ENCODE measurements around the gene DCUN1D5. TPM values are rescaled to one million over a fixed set of nuclear protein-coding genes. Genes with fewer than 3 reads are reported as not detected.
A peak's percentile ranks its signal among the peaks of the same experiment; 100 is the strongest.
"Not testable (repeated sequence)": the region's sequence is repeated elsewhere in the genome, so short reads cannot be mapped to it uniquely, and the experiment has no call there.

Gene DCUN1D5
- total RNA-seq, 1 donor from 2014 or later: 41.2 TPM

DNA sequence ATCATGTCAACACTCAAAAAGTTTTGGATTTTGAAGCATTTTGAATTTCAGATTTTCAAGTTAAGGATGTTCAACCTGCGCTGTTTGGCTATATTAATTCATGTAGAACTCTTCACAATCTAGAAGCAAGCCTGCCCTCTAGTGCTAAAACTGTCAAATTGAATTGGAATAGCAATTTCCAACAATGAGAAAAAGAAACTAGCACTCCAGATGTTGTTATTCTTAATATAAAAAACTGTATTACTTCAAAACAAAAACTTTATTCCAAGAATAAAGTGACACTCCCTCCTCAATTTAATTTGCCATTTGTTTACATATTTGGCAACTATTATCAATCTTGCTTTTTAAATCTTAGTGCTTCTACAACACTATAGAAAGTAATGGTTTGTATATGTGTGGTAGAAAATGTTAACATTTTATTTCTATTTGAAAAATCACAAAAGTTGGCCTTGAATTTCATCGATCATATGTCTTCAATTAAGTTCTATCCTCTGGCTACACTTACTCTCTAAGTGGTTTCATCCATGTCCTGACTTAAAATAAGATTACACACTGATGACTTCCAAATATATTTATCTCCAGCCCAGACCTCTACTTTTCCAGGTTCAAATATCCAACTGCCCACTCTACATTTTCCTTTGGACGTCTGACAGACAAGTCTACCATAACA lies 36.6 kb downstream of the DCUN1D5 start:
- peak; percentile 59 for DNase-seq (ENCODE audit: low spot score)

DNA sequence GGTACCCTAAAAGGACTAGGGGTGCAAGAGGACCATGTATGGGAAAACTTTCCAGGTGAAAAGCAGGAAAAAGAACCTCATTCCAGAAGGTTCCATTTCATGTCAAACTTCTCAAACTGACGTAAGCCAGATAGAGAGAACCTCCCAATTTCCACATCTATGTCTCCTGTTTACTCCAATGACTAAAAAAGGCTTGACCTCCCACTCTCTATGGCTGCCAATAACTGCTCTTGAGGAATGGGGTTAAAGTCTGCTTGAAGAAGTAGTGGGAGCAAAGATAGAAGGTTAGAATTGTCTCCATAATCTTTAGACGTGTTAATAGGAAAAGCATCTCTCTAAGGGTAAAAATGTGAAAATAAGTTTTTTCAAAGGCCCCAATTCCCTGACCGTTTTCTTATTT lies 38.0 kb downstream of the DCUN1D5 start:
- no peak for DNase-seq (ENCODE audit: low spot score)

DNA sequence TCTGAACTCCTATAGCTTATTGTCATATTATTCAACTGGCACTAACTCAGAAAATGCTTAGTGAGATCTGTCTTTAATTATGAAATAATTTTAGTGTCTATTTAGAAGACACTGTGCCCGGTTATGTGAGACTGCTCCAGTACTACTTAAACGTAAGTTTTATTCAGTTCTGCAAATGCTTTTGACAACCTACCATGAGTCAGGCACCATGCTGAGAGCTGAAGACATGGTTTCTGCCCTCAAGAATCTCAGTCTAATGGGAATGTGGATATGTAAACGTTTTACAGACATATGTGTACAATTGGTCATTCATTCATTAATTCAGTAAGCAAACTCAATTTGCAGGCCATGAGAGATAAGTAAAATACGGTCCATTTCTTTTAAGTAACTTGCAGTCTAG lies 40.0 kb downstream of the DCUN1D5 start:
- no peak for DNase-seq (ENCODE audit: low spot score)

DNA sequence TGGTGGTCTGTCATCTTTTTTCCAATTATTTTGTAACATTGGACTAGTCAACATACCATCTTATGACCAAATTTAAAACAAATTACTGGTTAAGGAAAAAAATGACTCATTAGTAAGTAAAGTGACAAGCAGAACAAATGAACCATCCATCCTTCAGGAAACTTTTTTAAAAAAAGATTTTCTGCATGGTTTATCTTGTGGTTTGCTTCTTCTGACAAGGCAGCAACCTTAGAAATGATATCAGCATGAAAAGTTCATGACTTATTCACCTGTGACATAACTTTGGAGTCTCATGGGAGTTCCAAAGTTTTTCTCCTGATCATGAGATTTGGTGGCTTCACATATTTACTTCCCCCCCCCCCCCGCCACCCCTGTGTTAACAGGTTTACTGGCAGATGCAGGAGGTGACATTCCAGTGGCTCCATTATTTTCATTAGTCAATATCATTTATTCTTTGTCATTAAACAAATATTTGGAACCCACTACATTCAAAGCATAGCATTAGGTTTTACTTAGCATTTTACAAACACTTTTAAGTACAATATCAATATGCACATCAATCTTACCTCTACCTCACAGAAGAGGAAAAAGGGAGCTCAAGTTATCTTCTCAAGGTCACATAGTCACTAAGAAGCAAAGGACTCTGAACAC lies 40.7 kb downstream of the DCUN1D5 start:
- DNase-seq (ENCODE audit: low spot score): no peak

DNA sequence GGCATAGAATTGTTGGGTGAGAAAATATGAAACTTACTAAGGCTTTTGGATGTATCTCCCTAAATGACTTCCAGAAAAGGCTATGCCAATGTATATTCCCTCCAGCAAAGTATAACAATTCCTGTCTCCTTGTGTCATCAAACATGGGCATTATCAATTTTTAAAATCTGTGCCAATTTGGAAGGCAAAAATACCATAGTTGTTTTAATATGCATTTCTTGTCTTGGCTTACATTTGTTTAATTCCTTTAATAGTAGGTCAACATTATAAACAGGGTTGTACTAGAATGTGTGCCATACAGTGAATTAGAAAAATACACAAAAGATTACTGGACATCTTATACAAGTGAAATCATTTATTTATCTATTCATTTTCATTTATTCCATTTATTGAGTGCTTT lies 41.6 kb downstream of the DCUN1D5 start:
- no peak for DNase-seq (ENCODE audit: low spot score)

DNA sequence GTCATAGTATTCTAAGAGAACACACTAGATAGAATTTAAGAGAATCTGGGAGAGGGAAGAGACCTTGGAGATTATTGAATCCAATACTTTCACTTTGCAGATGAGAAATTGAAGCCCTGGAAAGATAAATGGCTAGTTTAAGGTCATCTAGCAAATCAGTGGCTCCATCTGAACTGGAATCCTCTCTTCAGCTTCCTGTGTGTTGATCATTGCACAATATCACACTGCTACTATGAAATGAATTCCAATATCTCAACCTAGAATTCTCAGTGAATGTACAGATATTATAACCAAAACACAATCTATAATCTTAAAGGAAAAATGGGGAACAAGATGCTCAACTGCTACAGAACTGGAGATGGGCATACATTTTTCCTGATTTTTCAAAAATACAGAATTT lies 44.1 kb downstream of the DCUN1D5 start:
- DNase-seq (ENCODE audit: low spot score): no peak

DNA sequence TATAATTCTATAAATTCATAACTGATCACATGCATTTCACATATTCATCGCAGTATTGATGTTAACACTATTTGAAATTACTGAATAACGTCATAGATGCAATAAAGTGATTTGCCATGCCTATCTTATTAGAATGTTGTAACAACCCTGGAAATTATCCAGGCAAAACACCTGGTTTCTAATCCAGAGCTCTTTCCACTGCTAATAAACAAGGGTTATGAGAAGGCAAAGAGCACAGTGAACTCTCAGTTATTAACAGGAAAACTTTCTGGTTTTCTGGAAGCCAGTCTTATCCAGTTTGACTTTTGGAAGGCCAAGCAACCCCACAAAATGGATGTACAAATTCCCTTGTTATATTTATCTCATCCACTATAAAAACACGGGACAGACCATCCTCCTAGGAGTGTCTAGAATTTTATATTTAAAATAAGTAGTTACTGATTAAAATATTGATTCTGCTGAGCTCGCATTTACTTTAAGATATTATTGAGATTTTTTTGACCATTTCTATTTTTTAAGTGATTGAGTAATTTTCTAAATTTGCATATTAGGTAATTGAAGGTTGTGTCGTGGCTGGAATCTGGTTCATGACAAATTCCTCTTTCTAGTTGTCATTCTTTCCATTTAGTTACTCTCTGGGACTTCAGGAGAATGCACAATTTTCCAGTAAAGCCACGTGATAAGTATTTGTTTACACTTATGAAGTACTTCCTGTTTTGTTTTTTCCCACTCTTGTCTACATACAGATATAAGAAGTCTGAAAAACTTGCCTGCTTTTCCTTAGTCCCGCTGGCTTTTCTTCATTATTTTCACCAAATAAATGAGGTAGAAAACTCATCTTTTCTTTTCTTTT lies 47.9 kb downstream of the DCUN1D5 start:
- no peak for DNase-seq (ENCODE audit: low spot score)

DNA sequence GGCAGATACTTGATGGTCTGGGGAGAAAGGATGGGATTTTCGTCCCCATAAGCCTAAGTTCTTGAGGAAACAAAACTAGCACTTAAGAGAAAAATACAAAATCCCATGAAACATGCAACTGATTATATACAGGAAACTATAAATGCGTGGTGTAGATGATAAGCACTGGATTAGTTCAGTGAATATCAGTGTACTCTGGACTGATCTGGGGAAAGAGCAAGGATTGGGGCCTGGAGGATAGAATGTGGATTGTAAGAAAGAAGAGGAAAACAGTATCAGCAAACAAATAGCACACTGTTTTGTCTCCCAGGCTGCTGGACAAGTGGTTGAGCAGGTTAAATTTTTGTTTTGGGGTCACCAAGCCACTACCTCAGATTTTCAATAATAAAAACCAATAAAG lies 49.8 kb downstream of the DCUN1D5 start:
- DNase-seq (ENCODE audit: low spot score): no peak

DNA sequence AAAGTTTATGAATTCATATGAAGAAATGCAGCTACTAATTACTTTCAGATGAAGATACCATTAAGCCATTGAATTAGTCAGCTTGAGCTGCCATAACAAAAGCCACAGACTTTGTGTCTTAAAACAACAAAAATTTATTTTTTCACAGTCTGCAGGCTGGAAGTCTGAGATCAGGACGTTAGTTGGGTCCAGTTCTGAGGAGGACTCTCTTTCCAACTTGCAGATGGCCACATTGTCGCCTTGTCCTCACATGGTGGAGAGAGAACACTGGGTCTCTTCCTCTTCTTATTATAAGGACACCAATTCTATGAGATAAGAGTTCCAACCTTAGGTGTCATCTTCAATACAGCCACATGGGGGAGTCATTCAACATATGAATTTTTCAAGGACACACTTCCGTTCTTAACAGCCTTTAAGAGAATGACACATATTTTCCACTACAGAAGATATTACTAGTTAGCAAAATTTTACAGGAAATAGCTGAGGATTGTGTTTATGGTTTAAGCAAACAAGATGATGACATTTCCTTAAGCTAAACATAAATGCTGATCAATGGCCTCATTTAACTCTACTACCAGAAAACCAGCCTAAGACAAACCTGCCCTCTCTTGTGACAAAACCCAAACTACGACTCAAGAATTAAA lies 56.0 kb downstream of the DCUN1D5 start:
- DNase-seq (ENCODE audit: low spot score): peak; percentile 58

DNA sequence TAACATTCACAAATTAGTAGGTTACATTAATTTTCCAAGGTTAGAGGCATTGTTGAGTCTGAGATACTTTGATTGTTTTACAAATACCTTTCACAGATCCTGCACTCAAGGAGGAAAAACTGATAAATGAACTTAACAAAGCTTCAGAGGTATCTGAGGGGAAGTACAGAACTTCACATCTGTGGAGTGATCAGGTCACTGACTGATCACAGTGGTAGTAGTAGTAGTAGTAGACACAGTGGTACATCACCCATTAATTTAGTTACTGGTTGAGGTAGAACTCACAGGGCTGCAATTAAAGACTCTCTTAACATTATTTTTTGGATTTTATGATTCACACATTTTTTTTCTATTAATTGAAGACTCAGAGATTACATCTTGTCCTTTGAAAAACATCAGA lies 56.7 kb downstream of the DCUN1D5 start:
- DNase-seq (ENCODE audit: low spot score): no peak

DNA sequence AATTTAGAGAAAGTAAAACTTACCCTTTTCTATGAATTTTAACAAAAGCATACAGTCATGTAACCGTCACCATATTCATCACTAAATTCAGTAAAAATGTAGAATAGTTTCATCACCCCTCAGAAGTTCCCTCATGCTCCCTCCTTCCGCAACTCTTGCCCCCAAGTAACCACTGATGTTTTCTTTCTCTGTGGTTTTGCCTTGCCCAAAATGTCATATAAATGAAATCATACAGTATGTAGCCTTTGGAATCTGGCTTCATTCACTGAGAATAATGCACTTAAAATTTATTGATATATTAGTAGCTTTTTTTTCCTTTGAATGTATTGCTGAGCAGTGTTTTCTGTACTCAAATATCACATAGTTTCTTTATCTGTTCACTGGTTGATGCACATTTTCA lies 60.1 kb downstream of the DCUN1D5 start:
- DNase-seq (ENCODE audit: low spot score): no peak

DNA sequence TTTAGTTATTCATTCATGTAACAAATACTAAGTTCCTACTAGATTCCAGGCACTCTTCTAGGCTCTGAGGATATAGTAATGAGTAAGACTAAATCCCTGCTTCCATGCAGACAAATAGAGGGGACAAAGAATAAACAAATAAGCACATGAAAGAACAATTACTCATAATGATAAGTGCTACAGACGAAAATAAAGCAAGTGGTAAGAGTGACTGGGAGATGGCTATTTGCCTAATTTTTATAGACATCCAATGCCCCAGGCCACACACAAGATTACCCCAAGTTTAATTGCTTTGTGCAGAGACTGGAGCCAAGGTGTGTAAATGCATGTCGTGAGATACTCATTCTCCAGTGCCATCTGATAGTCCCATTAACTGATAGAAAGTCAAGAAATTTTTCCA lies 62.6 kb downstream of the DCUN1D5 start:
- no peak for DNase-seq (ENCODE audit: low spot score)

DNA sequence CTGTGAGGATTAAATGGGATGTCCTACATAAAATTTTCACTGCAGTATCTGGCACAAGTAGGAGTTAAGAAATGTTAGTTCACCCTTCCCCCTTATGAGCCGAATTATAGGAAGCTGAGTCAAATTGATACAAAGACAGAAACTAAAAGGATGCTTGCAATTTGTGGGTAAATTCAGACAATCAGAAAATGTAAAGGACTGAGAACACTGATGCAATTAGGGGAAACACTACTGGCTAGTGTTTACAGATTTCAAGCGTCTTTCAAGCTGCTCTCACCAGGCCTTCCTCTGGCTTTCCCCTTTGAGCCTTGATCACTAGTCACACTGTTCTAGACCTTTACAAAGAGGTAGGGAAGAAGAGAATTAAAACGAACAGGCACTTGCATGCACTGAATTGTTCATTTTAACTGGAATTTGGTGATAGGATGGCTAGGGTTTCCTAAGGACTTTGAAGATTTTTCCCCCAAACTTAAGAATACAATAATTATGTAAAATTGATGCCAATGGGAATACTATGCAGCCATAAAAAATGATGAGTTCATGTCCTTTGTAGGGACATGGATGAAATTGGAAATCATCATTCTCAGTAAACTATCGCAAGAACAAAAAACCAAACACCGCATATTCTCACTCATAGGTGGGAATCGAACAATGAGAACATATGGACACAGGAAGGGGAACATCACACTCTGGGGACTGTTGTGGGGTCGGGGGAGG lies 63.5 kb downstream of the DCUN1D5 start:
- DNase-seq (ENCODE audit: low spot score): not testable (repeated sequence)

DNA sequence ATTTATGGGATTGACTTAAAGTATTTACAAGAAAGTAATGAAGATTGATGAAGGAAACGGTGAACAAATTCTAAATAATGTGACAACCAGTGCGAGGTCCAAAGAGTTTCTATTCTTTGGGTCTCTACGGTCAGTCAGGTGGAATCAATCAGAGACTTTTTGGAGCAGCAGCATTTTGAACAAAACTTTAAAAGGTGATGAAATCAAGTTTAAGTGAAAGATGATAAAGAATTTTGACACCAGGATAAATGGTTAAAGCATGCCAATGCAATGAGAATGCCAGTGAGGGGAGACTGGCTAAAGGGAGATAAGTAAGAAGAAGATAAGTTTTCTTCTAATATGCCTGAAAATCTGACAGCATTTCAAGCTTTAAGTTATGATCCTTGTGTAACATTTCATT lies 67.9 kb downstream of the DCUN1D5 start:
- DNase-seq (ENCODE audit: low spot score): no peak

DNA sequence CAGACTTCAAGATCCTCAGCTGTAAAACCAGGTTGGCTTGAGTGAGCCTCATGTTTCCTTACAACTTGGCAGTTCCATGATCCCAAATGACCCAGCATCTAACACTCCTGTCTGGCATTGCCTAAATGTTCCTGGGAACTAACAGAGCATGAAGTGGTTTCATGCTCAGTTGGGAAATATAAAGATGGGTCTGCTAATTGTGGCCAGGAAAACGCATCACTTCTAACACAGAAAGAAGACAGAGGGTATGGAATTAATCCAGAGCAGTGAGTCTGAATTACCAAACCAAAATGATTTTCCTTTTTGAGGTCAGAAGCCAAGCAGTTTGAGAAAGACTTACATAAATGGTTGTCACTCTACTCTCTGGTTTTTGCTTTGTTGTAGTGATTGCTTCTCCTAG lies 75.9 kb downstream of the DCUN1D5 start:
- DNase-seq (ENCODE audit: low spot score): no peak

DNA sequence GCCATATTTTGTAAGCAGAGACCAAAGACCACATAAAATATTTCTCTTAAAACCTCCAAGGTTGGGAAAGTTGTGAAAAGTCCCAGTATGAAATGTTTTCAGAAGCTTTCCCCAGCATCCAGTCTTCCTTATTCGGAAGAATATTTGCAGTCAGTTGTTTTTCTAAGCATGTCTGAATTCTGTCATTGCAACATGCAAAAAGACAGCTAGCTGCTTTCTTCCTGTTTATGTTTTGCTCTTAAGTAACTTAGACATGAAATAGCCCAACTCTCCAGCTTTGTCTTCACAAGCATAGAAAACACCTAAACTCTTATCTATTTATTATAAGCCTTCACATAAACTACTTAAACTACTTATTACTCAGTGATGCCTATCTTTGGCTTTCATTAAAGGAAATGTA lies 78.5 kb downstream of the DCUN1D5 start:
- no peak for DNase-seq (ENCODE audit: low spot score)

Other genes starting within 250 kb of the DCUN1D5 start
- gene MMP3, start 248.6 kb downstream of the DCUN1D5 start, total RNA-seq (ENCODE audit: insufficient read depth, low replicate concordance): 0.72 TPM
- gene MMP12, start 217.2 kb downstream of the DCUN1D5 start, total RNA-seq (ENCODE audit: insufficient read depth, low replicate concordance): 1.4 TPM
- not detected for gene MMP13, start 136.4 kb downstream of the DCUN1D5 start, total RNA-seq (ENCODE audit: insufficient read depth, low replicate concordance)
- 53.4 TPM for gene DYNC2H1, start 17.3 kb upstream of the DCUN1D5 start, total RNA-seq (ENCODE audit: insufficient read depth, low replicate concordance)